SK-N-SH (cell line): ENCODE data around the gene ASS1. TPM values are rescaled to one million over a fixed set of nuclear protein-coding genes. Genes with fewer than 3 reads are reported as not detected.

Source experiments
- CTCF ChIA-PET: fragments of 300-600, 350-600 bp; formaldehyde crosslinking; extraction: SDS; loops from one replicate; lab custom pipeline; 2021; lab: Yijun Ruan, JAX
- POLR2A ChIA-PET: fragments of 350-600 bp; sonication (Branson Sonifier 250); formaldehyde crosslinking; extraction: SDS; loops from one replicate; lab custom pipeline; 2020; ENCODE audit warnings: antibody characterized with exemption, inconsistent platforms; lab: Yijun Ruan, JAX
- DNase-seq: peaks from one replicate; pipeline ENCODE4 v3.0.0; 2012
- H2AFZ ChIP-seq: fragments of 200-600 bp; sonication (generic); 2 replicates; pipeline ENCODE4 v1.8.1; 2016; ENCODE audit warnings: antibody characterized with exemption, mild to moderate bottlenecking, low read depth
- H3F3A ChIP-seq: fragments of 200-600 bp; sonication (generic); replicated peaks from 2 replicates; pipeline ENCODE3; 2016; ENCODE audit warnings: antibody characterized with exemption, mild to moderate bottlenecking; ENCODE audit not compliant: insufficient read depth
- H3K27ac ChIP-seq, 2 experiments: fragments of 200-500 bp in 1 of 2; fragments of 200-600 bp in 1 of 2; sonication (Bioruptor generic) in 1 of 2; sonication (generic), shearing (Covaris generic) in 1 of 2; 2 replicates each; pipeline versions ENCODE4 v1.5.1 to v1.6.1; 2014 to 2016; ENCODE audit warnings: low read depth in 2 of 2, inconsistent platforms in 1 of 2, low read length in 1 of 2, mild to moderate bottlenecking in 1 of 2, mixed read lengths in 1 of 2
- H3K27me3 ChIP-seq: fragments of 200-600 bp; sonication (generic), shearing (Covaris generic); 2 replicates; pipeline ENCODE4 v1.6.1; 2016; ENCODE audit warnings: mixed run types; ENCODE audit not compliant: insufficient read depth
- H3K36me3 ChIP-seq, 2 experiments: fragments of 200-500 bp in 1 of 2; fragments of 200-600 bp in 1 of 2; sonication (Bioruptor generic) in 1 of 2; sonication (generic) in 1 of 2; replicated peaks in 1 of 2; 2 replicates each; pipeline versions ENCODE3 to v1.5.1; 2014 to 2016; ENCODE audit warnings: low read length in 1 of 2, mild to moderate bottlenecking in 1 of 2; ENCODE audit not compliant: insufficient read depth in 2 of 2, control insufficient read depth in 1 of 2
- H3K4me1 ChIP-seq, 2 experiments: fragments of 200-500 bp in 1 of 2; fragments of 200-600 bp in 1 of 2; sonication (Bioruptor generic) in 1 of 2; sonication (generic), shearing (Covaris generic) in 1 of 2; 2 replicates each; pipeline versions ENCODE4 v1.5.1 to v1.6.1; 2014 to 2016; ENCODE audit warnings: low read depth in 1 of 2, low read length in 1 of 2, mixed run types in 1 of 2; ENCODE audit not compliant: insufficient read depth in 2 of 2, control insufficient read depth in 1 of 2
- H3K4me2 ChIP-seq: fragments of 200-600 bp; sonication (generic), shearing (Covaris generic); 2 replicates; pipeline ENCODE4 v1.6.1; 2017; ENCODE audit warnings: mixed run types
- H3K4me3 ChIP-seq, 2 experiments: fragments of 200-500 bp in 1 of 2; fragments of 200-600 bp in 1 of 2; sonication (Bioruptor generic) in 1 of 2; sonication (generic), shearing (Covaris generic) in 1 of 2; 2 replicates each; pipeline versions ENCODE4 v1.5.1 to v1.8.1; 2014 to 2016; ENCODE audit warnings: low read depth in 2 of 2, inconsistent platforms in 1 of 2, low read length in 1 of 2, mild to moderate bottlenecking in 1 of 2, mixed read lengths in 1 of 2, moderate library complexity in 1 of 2
- H3K79me2 ChIP-seq: fragments of 200-600 bp; sonication (generic); 2 replicates; pipeline ENCODE4 v1.8.1; 2017; ENCODE audit warnings: mild to moderate bottlenecking; ENCODE audit not compliant: insufficient read depth
- H3K9ac ChIP-seq: fragments of 200-600 bp; sonication (generic); 2 replicates; pipeline ENCODE4 v1.6.1; 2017; ENCODE audit warnings: mixed run types
- H3K9me2 ChIP-seq: fragments of 200-600 bp; sonication (generic); 2 replicates; pipeline ENCODE4 v1.6.1; 2017; ENCODE audit warnings: mixed run types
- H3K9me3 ChIP-seq: fragments of 200-600 bp; sonication (generic); 2 replicates; pipeline ENCODE4 v1.6.1; 2017; ENCODE audit warnings: mixed run types, mild to moderate bottlenecking, moderate library complexity
- H4K20me1 ChIP-seq: fragments of 200-600 bp; sonication (generic); 2 replicates; pipeline ENCODE4 v1.6.1; 2017; ENCODE audit warnings: mild to moderate bottlenecking, mixed run types; ENCODE audit not compliant: insufficient read depth
- CHD2 ChIP-seq: fragments of 150-350 bp; IDR thresholded peaks from 2 replicates; pipeline ENCODE4 v1.6.1; 2018; ENCODE audit warnings: low read length; ENCODE audit not compliant: partially characterized antibody
- ELF1 ChIP-seq: IDR thresholded peaks from 2 replicates; pipeline ENCODE4 v1.4.0; 2012
- FOXM1 ChIP-seq: IDR thresholded peaks from 2 replicates; pipeline ENCODE4 v1.4.0; 2012; ENCODE audit warnings: low read depth, mild to moderate bottlenecking
- GABPA ChIP-seq: IDR thresholded peaks from 2 replicates; pipeline ENCODE4 v1.4.0; 2012; ENCODE audit warnings: low read depth, mild to moderate bottlenecking
- GATA2 ChIP-seq: sonication (generic); formaldehyde crosslinking; IDR thresholded peaks from 2 replicates; pipeline ENCODE4 v1.5.0; 2020; ENCODE audit warnings: mild to moderate bottlenecking, missing genetic modification reagents
- JUND ChIP-seq: IDR thresholded peaks from 2 replicates; pipeline ENCODE4 v1.4.0; 2012
- MXI1 ChIP-seq: IDR thresholded peaks from 2 replicates; pipeline ENCODE4 v1.6.1; 2012; ENCODE audit warnings: mild to moderate bottlenecking, low read depth, low read length, improper control_type of control experiment
- NRF1 ChIP-seq: IDR thresholded peaks from 2 replicates; pipeline ENCODE4 v1.6.1; 2012; ENCODE audit warnings: low read depth, mild to moderate bottlenecking, low read length
- RAD21 ChIP-seq: IDR thresholded peaks from 2 replicates; pipeline ENCODE4 v1.6.1; 2012; ENCODE audit warnings: mild to moderate bottlenecking, low read length
- SIN3A ChIP-seq: IDR thresholded peaks from 2 replicates; pipeline ENCODE4 v1.6.1; 2012; ENCODE audit warnings: low read depth, mild to moderate bottlenecking, low read length, moderate library complexity, borderline replicate concordance
- TAF1 ChIP-seq: IDR thresholded peaks from 2 replicates; pipeline ENCODE4 v1.6.1; 2012; ENCODE audit warnings: low read depth, mild to moderate bottlenecking, low read length, moderate library complexity, borderline replicate concordance
- TEAD4 ChIP-seq: IDR thresholded peaks from 2 replicates; pipeline ENCODE4 v1.4.0; 2012; ENCODE audit warnings: mild to moderate bottlenecking, borderline replicate concordance; ENCODE audit not compliant: insufficient read depth
- YY1 ChIP-seq: IDR thresholded peaks from 2 replicates; pipeline ENCODE4 v1.4.0; 2012; ENCODE audit warnings: low read depth, mild to moderate bottlenecking
- WGBS: methylation state at CpG from one replicate; pipeline ENCODE4 v1.1.6; 2017; ENCODE audit warnings: low lambda C conversion rate; 5-methylcytosine and 5-hydroxymethylcytosine counted together
- polyA plus RNA-seq, 3 experiments: library from polyadenylated mRNA; depleted of rRNA; stranded (reverse); fragments of >200 nt; gene quantifications; 2 replicates each; pipeline ENCODE4 v1.2.3, GENCODE V29; 2012
- TF ChIP-seq, protein P1 (sequence below): IDR thresholded peaks from 2 replicates; pipeline ENCODE4; 2012
- TF ChIP-seq, protein P2 (sequence below): IDR thresholded peaks from 2 replicates; pipeline ENCODE4 v1.4.0; 2012; ENCODE audit warnings: low read depth, borderline replicate concordance
- TF ChIP-seq, protein P3 (sequence below): fragments of 200-600 bp; sonication (generic); IDR thresholded peaks from 2 replicates; pipeline ENCODE4 v1.6.1; 2017; ENCODE audit warnings: antibody characterized with exemption, mild to moderate bottlenecking, moderate library complexity

ASS1 gene
- polyA plus RNA-seq, 1 of the 3 experiments (the other 2 are of a cell fraction) = 0.59 TPM

DNA sequence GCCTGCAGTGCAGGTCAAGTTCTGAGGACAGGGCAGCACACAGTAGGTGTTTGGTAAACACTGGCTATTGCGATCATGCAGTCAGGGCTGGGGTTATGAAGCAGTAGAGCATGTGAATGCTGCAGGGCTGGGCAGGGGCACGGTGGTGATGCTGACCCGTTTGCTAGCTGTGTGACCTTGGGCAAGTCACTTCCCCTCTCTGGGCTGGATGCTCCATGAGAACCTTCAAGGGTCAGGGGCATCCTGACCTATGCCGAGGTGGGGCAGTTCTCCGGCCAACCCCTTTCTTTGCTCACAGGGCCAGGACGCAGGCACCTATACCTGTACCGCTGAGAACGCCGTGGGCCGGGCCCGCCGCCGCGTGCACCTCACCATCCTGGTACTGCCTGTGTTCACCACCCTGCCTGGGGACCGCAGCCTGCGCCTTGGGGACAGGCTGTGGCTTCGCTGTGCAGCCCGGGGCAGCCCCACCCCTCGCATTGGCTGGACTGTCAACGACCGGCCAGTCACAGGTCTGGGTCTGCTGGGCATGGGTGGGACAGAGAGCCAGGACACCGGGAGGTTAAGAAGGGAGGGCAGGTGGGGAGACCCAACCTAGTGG, 39.0 kb upstream of the ASS1 start:
- no peak for DNase-seq
- H3K4me3 ChIP-seq = no peak overlapping the region
- H3K27ac ChIP-seq = no peak overlapping the region
- no peaks in the 10 kb centered on the region for H3K27me3 ChIP-seq
- POLR2A ChIA-PET = no interaction called here
- H3K9me2 ChIP-seq = no peaks in the 10 kb centered on the region
- H3F3A ChIP-seq = no peaks in the 10 kb centered on the region
- no peak overlapping the region for H3K4me2 ChIP-seq
- H4K20me1 ChIP-seq = no peaks in the 10 kb centered on the region
- H3K36me3 ChIP-seq = no peaks in the 10 kb centered on the region
- H2AFZ ChIP-seq = no peak overlapping the region
- H3K9me3 ChIP-seq = no peaks in the 10 kb centered on the region
- 86% methylated on average over 22 of the region's 22 CpGs for WGBS
- H3K4me1 ChIP-seq = no peaks in the 10 kb centered on the region; a peak in 1 of 4 replicates
- no peak overlapping the region for H3K9ac ChIP-seq
- no peak for TF ChIP-seq YY1
- no peak for TF ChIP-seq TEAD4
- no peak for TF ChIP-seq GABPA
- no peak for TF ChIP-seq NRF1
- TF ChIP-seq MXI1 = no peak
- no peak for TF ChIP-seq FOXM1
- no peak for TF ChIP-seq SIN3A
- TF ChIP-seq, protein P1, sequence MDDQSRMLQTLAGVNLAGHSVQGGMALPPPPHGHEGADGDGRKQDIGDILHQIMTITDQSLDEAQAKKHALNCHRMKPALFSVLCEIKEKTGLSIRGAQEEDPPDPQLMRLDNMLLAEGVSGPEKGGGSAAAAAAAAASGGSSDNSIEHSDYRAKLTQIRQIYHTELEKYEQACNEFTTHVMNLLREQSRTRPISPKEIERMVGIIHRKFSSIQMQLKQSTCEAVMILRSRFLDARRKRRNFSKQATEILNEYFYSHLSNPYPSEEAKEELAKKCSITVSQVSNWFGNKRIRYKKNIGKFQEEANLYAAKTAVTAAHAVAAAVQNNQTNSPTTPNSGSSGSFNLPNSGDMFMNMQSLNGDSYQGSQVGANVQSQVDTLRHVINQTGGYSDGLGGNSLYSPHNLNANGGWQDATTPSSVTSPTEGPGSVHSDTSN = no peak
- TF ChIP-seq RAD21 = no peak
- TF ChIP-seq ELF1 = no peak
- TF ChIP-seq, protein P2, sequence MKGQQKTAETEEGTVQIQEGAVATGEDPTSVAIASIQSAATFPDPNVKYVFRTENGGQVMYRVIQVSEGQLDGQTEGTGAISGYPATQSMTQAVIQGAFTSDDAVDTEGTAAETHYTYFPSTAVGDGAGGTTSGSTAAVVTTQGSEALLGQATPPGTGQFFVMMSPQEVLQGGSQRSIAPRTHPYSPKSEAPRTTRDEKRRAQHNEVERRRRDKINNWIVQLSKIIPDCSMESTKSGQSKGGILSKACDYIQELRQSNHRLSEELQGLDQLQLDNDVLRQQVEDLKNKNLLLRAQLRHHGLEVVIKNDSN = no peak
- TF ChIP-seq JUND = no peak
- TF ChIP-seq CHD2 = no peak
- TF ChIP-seq, protein P3, sequence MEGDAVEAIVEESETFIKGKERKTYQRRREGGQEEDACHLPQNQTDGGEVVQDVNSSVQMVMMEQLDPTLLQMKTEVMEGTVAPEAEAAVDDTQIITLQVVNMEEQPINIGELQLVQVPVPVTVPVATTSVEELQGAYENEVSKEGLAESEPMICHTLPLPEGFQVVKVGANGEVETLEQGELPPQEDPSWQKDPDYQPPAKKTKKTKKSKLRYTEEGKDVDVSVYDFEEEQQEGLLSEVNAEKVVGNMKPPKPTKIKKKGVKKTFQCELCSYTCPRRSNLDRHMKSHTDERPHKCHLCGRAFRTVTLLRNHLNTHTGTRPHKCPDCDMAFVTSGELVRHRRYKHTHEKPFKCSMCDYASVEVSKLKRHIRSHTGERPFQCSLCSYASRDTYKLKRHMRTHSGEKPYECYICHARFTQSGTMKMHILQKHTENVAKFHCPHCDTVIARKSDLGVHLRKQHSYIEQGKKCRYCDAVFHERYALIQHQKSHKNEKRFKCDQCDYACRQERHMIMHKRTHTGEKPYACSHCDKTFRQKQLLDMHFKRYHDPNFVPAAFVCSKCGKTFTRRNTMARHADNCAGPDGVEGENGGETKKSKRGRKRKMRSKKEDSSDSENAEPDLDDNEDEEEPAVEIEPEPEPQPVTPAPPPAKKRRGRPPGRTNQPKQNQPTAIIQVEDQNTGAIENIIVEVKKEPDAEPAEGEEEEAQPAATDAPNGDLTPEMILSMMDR = no peak
- TF ChIP-seq TAF1 = no peak
- CTCF ChIA-PET = no interaction called here
- no peaks in the 10 kb centered on the region for H3K79me2 ChIP-seq

DNA sequence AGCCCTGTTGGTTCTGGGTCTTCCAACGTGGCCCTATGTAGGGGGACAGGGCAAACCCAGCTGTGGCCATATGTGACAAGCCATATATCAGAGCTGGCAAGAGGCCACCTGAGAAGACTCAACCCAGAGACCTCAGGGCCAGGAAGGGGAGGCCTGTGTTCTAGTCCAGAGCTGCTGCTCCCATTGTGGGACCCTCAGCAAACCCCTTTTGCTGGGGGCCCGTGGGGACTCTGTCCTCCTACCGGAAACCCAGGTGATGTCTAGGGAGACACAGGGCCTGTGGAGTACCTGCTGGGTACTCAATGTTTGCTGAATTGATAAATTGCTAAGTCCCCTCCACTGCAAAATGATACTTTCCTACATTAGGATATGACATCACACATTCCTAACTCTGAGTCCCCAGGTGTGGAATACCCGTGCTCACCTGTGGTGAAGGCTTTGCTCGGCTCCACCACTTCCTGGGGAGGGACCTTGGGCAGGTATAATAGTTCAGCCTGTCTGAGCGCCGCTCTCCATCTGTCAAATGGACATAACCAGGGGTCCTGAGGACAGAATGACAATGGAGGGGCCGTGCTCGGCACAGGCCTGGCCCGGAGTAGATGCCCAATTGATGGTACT, 38.4 kb upstream of the ASS1 start:
- no peak overlapping the region for H3K9ac ChIP-seq
- H3K9me3 ChIP-seq = no peaks in the 10 kb centered on the region
- no peak for TF ChIP-seq GATA2 (CRISPR knock-in tag)
- POLR2A ChIA-PET = no interaction called here
- H3K4me2 ChIP-seq = no peak overlapping the region
- DNase-seq = no peak
- H3K36me3 ChIP-seq = no peaks in the 10 kb centered on the region
- no peaks in the 10 kb centered on the region for H3K9me2 ChIP-seq
- H2AFZ ChIP-seq = no peak overlapping the region
- H3F3A ChIP-seq = no peaks in the 10 kb centered on the region
- no peak overlapping the region for H3K27ac ChIP-seq
- H3K27me3 ChIP-seq = no peaks in the 10 kb centered on the region
- H4K20me1 ChIP-seq = no peaks in the 10 kb centered on the region
- CTCF ChIA-PET = no interaction called here
- H3K4me3 ChIP-seq = no peak overlapping the region
- no peaks in the 10 kb centered on the region for H3K79me2 ChIP-seq
- H3K4me1 ChIP-seq = no peaks in the 10 kb centered on the region; a peak in 1 of 4 replicates
- WGBS = 81% methylated on average over 10 of the region's 10 CpGs
